Measurements from ENCODE around the gene BASP1.

- TF ChIP-seq CTCF (IDR thresholded peaks at IDR 0.05) (no peak), POLR2A (IDR thresholded peaks at IDR 0.05) (no peak)
These were observed 35.1 kb downstream of the BASP1 start for GRCh38 chr5:17252543-17252942.
